HG03571 (cell line): ENCODE results near the gene MAML3.
"Not testable (repeated sequence)": the region's sequence is repeated elsewhere in the genome, so short reads cannot be mapped to it uniquely, and the experiment has no call there.

Experiments
- ATAC-seq: cut with Tn5 transposase; IDR thresholded peaks from one replicate; pipeline ENCODE4 v1.9.1; 2021; ENCODE audit not compliant: unreplicated experiment

MAML3 gene

DNA sequence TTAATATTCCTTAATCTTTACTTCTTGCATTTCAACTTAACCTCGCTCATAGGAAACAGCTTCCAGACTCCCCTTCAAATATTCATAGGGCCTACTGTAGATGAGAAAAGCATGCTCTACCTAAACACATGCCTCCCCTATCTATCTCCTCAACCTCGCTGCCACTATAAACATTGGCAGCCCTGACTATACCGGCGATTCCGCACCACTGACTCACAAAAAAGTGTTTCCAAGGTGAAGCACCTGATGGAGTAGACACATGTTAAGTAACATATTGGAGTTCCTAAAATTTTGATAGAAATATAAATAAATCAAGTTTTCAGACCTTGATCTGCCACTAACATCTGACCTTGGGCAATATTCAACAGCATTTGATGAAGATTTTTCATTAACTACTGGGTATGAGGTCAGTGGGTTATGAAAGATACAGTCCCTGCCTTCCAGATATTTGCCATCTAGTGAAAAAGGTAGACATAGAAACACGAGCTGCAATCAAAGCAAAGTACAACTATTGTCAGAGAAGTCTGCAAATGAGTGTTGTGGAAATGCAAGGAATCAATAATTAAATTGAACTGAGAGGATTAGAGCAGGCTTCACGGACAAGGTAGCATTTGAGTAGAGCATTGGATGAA is 184.2 kb downstream of the MAML3 start:
- ATAC-seq = no peak

DNA sequence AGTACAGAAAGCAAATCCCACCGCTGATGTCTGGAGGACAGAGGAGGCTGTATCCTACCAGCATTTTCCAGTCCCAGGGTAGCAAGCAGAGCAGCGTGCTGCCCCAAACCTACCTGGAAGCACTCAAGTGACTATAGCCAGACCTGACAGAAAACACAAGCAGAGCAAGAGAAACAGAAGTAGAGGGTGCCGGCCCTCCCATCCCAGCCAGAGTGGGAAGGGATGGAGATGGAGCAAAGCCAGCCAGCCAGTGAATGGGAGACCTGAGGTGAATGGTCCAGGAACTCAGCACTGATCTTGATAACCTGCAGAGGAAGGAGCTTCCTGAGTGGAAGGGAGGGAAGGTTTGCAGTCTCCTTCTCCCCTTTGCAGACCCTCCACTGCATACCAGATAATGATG is 185.2 kb downstream of the MAML3 start:
- ATAC-seq = no peak

- no peak for ATAC-seq
Observed at GRCh38 chr4:139966383-139966782, 187.6 kb downstream of the MAML3 start.

GRCh38 chr4:139965789-139966188 is 188.2 kb downstream of the MAML3 start:
- no peak for ATAC-seq

DNA sequence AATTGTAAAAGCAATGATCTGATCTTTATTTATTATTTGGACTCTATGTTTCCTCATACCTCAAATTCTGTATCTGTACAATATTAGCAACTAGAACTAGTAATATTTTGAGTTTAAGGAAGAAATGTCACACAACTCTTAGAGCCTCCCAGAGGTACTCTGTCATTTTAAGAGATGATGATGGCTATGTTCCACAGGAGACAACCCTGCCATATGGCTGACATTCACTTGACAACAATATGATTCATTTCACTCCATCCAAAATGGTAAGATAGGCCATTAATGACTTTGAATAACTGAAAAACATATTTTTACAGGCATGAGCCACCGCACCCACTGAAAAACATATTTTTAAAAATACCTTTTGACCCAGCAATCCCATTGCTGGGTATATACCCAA is 190.3 kb downstream of the MAML3 start:
- ATAC-seq = no peak

- no peak for ATAC-seq
Observed at GRCh38 chr4:139962130-139962684, 191.8 kb downstream of the MAML3 start.

DNA sequence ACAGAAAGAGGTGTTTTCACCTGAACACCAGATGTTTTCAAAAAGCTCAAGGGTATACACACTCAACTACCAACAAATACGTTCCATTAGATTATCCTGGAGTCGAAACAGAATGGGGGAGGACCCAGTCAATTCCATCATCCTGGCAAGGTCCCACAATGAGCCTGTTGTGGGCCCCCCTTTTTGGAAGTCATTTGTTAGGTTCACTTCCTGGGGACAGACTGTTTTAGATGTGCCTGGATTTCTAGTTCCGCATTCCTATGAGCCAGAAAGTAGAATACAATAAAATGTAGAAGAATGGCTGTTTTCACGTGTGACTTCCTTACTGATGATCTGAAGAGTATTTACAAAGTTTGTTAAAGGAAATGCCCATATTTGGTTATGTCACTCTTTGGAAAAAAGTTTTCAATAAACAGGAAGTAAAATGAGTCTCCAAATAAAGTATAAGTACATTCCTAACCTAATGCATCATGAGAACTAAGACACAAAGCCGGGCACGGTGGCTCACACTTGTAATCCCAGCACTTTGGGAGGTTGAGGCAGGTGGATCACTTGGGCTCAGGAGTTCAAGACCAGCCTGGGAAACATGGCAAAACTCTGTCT is 192.5 kb downstream of the MAML3 start:
- no peak for ATAC-seq

DNA sequence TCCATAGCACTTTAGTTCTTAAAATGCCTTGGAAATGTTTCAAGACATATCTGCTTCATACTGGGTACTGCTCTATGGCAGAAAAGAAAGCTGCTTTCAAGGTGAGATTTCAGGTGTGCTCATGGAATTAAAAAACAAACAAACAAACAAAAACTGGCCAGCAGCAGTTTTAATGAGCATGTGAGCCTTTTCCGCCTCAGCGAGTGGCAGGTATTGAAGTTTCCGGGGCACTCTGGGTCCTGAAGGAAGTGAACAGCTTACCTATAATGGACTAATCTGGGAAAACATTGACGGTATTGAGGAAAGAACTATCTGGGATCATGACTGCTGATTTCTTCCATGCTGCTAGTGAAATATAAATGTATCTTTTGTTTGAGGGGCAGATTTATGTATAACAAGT is 194.6 kb downstream of the MAML3 start:
- ATAC-seq = no peak

GRCh38 chr4:139958739-139959098 is 195.3 kb downstream of the MAML3 start:
- no peak for ATAC-seq

- no peak for ATAC-seq
Observed at GRCh38 chr4:139957986-139958738, 195.8 kb downstream of the MAML3 start.

DNA sequence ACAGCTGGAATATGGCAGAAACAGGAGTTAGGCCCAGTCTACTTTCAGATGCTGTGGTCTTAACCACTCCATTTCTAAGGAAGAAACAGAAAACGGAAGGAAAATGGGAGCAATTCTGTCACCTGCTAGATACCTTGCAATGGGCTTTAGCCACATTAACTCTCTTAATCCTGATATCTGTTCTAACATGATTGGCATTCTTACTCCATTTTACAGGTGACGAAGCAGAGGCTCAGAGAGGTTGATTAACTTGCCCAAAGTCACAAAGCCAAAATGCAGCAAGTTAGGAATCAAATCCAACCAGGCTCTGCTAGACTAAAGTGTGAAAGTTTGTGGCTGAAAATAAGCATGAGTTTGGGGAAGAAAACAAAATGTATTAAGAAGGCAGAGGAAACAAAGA is 196.9 kb downstream of the MAML3 start:
- ATAC-seq = no peak

DNA sequence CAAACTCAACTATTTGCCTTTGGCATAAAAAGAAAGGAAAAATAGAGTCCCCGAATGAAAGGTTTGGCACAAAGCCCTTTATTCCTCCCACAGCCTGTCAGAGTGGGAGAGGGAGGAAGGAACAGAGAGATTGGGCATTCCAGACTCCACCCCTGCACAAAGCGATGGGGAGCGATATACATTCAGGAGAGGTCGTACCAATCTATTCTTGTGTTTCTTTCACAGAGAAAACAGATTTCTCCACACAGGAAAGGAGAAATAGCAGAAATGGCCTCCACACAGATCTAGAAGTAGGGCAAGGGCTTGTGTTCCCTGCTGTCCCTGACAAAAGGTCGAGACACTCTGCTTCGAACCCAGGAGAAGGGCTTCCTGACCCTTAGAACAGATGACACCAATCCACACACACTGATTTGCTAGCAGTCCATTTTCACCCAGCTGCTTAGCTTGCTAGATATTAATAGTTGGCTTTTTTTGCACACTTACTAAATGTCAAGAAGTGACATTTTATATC is 197.4 kb downstream of the MAML3 start:
- no peak for ATAC-seq

DNA sequence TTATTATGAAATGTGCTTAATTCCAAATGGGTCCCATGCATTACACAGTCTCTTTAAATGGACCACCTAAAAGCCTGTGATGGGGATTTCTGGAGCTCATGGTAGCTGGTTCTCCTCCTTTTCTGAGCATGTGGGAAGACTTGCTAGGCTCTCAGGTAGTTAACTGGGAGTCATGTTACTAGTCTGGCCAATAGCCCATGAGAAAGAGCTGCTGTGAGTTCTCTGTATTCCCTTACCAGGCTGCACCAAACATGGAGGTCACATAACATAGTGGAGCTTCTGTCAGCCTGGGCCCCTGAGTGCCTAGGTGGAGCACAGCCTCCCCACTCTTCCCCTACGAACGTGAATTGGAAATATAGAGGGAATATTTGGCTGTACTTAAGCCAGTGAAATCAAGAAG is 198.4 kb downstream of the MAML3 start:
- no peak for ATAC-seq

DNA sequence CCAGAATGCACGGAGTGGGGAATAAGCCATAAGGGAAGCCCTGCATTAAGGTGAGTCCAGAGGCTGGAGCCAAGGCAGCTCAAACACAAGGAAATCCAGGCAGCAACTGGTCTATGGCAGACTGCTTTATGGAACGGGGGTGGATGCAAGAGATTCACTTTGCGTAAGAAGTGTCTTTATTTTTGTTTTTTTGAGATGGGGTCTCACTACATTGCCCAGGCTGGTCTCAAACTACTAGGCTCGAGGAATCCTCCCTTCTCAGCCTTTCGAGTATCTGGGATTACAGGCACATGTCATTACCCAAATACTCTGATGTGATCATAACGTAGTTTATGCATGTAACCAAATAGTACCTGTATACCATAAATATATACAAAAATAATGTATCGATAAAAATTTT is 199.5 kb downstream of the MAML3 start:
- ATAC-seq = no peak

DNA sequence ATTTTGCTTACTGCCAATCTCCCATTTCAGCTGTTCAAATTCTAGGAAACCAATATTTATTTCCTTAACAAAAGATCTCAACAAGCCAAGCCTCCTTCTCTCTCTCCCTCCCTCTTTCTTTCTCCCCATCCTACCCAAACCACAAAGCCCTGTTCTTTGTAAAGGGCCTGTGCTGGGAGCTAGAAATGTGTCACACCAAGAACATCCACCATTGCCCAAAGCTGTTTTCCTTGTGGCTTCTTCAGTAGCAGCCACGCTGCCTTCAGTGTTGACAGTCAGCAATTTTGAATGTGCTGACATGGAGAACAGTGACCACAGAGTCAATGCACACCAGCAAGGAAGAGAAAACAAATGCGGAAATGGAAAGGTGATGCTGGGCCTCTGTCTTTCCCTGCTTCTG is 203.0 kb downstream of the MAML3 start:
- no peak for ATAC-seq

GRCh38 chr4:139950568-139950967 is 203.4 kb downstream of the MAML3 start:
- ATAC-seq = peak; percentile 93

DNA sequence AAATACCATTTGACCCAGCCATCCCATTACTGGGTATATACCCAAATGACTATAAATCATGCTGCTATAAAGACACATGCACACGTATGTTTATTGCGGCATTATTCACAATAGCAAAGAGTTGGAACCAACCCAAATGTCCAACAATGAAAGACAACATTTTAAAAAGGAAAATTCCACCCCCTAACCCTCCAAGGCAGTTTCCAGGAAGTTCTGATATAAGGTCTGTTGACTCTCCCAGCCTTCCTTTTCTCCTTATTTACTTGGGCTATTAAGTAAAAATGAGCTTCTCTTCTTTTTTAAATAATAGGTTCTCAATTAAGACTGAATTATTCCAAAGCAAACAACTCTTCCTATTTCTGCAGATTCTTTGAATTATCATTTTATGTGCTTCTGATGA is 209.1 kb downstream of the MAML3 start:
- not testable (repeated sequence) for ATAC-seq

DNA sequence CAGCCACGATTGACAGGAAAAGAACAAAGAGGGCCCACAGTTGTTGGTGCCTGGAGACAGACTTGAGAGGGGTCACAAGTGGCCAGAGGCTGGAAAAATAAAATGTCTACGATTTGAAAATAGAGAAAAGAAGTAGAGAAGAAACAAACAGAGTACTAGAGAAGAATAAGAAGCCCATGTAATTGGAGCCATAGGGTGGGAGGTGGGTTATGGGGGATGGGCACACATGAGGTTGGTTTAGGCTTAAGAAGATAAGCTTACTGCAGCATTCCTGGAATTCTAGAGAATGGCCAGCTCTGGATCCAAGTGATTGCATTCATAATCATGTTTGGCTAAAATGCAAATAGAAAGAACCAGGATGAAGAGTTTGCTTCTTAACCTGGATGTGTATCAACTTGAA is 210.7 kb downstream of the MAML3 start:
- ATAC-seq = no peak

GRCh38 chr4:139942241-139942640 is 211.7 kb downstream of the MAML3 start:
- ATAC-seq = no peak

DNA sequence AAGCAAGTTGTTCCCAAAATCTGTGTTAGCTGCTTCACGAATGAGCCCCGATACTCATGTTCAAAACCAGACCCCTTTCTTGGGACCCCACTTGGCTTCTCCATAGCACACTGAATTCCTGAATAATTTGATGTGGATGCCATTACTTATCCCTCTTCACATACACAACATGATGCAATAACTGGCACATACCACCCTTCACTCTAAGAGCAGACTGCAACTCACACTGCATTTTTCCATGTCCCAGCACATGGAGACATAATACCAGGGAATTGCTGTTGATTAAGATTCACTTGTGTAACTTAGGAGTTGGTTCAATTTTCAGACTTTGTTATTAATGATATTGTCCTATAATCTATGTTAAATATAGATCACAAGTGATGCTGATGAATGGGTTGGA is 213.4 kb downstream of the MAML3 start:
- ATAC-seq = no peak

DNA sequence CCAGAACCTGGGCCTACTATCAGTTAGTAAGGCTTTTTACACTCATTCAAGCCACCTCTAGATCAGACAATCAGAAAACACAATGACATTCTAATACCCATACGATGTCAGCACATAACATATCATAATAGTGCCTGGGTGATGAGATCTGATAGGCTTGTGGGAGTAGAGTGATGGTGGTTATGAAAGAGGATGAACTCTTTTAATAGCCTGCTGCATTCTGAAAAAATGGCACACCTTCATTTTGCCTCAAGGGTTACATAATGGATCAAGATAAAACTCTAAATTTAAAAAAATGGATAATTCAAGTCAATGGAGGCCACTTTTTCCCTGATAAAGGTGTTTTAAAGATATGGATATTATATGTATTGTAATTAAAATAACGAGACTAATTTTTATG is 215.6 kb downstream of the MAML3 start:
- no peak for ATAC-seq

GRCh38 chr4:139935911-139936310 is 218.1 kb downstream of the MAML3 start:
- no peak for ATAC-seq
